AG09319 (cell line): ENCODE results near the gene FEM1B.

Experiments used
- DNase-seq: peaks from one replicate; pipeline ENCODE4 v3.0.0-alpha.2; 2010; ENCODE audit warnings: low read depth; ENCODE audit errors: extremely low read depth
- TF ChIP-seq, protein P1 (sequence below): IDR thresholded peaks from 2 replicates; pipeline ENCODE4 v1.5.1; 2011; ENCODE audit warnings: low read depth, mild to moderate bottlenecking, inconsistent platforms, low read length, moderate library complexity

FEM1B gene

DNA sequence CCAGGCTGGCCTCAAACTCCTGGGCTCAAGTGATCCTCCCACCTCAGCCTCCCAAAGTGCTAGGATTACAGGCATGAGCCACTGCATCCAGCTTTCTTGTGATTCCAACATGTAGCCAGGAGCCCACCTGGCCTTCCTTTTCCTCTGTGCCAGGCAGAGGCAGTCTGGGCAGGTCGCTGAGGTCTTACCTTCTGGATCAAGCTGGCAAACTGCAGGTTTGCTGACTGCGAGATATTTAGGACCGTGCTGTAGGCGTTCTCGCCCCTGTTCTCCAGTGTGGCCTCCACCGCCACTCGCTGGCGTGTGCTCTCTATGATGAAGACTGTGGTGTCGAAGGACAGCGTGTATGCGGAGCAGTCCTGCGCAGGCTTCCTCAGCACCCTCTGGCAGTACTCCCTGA lies 42.5 kb downstream of the FEM1B start:
- no peak for DNase-seq
- TF ChIP-seq, protein P1, sequence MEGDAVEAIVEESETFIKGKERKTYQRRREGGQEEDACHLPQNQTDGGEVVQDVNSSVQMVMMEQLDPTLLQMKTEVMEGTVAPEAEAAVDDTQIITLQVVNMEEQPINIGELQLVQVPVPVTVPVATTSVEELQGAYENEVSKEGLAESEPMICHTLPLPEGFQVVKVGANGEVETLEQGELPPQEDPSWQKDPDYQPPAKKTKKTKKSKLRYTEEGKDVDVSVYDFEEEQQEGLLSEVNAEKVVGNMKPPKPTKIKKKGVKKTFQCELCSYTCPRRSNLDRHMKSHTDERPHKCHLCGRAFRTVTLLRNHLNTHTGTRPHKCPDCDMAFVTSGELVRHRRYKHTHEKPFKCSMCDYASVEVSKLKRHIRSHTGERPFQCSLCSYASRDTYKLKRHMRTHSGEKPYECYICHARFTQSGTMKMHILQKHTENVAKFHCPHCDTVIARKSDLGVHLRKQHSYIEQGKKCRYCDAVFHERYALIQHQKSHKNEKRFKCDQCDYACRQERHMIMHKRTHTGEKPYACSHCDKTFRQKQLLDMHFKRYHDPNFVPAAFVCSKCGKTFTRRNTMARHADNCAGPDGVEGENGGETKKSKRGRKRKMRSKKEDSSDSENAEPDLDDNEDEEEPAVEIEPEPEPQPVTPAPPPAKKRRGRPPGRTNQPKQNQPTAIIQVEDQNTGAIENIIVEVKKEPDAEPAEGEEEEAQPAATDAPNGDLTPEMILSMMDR: no peak

DNA sequence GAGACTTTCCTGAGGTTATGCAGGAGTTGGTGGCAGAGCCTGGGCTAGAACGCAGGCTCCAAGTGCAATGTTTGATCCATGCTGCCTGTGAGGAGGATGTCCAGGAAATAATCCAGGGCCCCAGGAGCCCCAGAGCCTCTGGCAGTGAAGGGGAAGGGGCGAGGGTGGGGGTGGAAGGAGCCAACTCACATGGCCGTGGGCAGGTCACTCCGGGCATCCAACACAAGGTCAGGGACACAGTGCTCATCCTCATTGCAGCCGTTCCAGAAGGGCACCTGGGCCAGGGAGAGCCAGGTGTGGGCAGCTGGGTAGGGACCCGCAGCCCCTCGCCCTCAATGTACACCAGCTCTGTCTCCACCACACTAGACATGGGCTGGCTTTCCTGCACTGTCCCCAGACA lies 43.7 kb downstream of the FEM1B start:
- TF ChIP-seq, protein P1: no peak
- no peak for DNase-seq

DNA sequence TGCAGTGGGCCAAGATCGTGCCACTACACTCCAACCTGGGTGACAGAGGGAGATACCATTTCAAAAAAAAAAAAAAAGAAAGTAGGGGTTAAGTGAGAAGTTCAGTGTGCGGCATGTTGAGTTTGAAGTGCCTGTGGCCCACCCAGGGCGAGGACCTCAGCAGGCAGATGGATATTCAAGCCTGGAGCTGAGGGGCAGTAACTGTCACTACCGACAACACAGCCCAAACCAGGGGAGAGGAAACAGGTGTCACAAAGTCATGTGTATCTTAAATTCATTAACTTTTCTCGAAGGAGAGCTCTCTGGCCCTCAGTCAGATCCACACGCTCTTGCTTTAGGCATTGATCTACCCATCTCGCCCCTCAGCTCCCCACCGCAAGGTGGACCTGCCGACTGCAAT lies 45.3 kb downstream of the FEM1B start:
- TF ChIP-seq, protein P1: no peak
- DNase-seq: no peak

DNA sequence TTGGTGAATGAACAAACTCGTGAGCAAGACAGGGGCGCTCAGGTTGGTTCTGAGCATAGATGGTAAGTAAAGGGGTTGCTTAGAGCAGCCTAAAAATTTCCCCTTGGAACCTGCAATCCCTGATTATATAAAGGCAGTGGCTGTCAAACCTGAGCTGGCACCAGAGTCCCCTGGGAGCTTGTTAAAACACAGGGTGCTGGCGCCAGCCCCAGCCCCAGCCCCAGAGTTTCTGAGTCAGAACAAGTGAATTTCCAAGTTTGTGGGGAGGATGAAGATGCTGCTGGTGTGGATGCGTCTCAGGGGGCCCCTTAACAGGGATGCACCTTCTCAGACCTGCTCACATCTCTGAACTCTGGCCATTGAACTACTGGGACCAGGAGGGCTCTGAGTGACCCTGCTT lies 48.2 kb downstream of the FEM1B start:
- TF ChIP-seq, protein P1: no peak
- no peak for DNase-seq

DNA sequence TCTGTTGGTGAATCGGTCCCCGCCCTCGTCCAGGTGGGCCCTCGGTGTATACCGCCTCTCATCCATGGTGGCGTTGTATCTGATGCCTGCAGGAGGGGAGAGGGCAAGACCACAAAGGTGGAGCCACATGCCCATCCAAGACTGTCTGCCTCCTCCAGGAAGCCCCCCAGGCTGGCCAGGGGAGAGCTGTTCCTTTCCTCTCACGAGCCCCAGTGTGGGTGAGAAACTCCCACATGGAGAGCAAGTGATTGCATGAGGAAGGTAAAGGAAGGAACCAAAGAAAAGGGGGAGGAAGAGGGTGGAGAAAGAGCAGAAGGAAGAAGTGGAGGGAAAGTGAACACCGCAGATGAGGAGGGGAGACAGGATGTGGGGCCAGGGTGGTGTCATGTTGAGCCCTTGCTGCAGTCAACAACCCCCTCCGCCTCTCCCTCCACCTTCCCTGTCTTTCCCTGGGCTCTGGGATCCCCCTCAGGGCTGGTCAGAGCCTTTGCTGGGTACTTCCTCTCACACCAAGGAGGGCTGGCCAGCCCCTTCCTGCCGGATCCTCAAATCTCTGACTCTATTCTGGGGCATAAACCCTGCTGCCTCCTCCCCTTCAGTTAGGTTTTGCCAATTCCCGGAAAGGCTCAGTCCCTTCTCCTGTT lies 49.3 kb downstream of the FEM1B start:
- TF ChIP-seq, protein P1: no peak
- no peak for DNase-seq

DNA sequence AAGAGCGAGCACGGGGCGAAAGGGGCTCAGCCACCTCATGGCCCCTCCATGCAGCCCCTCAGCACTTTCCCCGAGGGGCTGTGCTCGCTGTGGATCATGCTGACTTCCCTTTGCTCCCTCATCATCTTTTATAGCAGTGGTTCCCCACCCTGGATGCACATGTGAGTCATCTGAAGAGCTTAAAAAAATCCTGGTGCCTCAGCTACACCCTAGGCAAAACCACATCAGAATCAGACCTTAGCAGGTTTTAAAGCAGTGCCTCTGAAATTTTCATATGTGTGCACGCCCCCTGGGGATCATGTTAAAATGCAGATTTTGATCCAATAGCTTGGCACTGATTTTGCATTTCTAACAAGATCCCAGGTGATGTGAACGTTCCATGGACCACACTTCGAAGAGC lies 50.9 kb downstream of the FEM1B start:
- no peak for DNase-seq
- TF ChIP-seq, protein P1: no peak

DNA sequence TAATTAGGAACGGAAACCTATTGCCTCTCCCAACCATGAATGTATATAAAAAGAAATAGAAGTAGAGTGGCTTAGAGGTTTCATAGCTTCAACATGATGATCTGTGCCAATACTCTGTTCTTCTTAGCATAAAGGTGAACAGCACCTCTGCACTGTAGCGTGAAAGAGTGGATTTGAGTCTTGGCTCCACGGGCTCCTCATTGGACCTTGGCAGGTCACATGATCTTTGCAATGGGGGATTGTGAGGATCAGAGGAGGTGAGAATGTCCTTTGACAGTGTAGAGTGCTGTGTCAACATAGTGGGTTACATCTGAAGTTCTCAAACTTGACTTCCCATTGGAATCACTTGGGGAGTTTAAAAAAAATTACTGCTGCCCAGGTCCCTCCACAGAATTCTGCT lies 51.4 kb downstream of the FEM1B start:
- no peak for DNase-seq
- TF ChIP-seq, protein P1: no peak
